Measurements from ENCODE around the gene HAGHL.

The HAGHL gene

GRCh38 chr16:695355-696089, 31.4 kb upstream of the HAGHL start (continued):
- TF ChIP-seq, protein P1, sequence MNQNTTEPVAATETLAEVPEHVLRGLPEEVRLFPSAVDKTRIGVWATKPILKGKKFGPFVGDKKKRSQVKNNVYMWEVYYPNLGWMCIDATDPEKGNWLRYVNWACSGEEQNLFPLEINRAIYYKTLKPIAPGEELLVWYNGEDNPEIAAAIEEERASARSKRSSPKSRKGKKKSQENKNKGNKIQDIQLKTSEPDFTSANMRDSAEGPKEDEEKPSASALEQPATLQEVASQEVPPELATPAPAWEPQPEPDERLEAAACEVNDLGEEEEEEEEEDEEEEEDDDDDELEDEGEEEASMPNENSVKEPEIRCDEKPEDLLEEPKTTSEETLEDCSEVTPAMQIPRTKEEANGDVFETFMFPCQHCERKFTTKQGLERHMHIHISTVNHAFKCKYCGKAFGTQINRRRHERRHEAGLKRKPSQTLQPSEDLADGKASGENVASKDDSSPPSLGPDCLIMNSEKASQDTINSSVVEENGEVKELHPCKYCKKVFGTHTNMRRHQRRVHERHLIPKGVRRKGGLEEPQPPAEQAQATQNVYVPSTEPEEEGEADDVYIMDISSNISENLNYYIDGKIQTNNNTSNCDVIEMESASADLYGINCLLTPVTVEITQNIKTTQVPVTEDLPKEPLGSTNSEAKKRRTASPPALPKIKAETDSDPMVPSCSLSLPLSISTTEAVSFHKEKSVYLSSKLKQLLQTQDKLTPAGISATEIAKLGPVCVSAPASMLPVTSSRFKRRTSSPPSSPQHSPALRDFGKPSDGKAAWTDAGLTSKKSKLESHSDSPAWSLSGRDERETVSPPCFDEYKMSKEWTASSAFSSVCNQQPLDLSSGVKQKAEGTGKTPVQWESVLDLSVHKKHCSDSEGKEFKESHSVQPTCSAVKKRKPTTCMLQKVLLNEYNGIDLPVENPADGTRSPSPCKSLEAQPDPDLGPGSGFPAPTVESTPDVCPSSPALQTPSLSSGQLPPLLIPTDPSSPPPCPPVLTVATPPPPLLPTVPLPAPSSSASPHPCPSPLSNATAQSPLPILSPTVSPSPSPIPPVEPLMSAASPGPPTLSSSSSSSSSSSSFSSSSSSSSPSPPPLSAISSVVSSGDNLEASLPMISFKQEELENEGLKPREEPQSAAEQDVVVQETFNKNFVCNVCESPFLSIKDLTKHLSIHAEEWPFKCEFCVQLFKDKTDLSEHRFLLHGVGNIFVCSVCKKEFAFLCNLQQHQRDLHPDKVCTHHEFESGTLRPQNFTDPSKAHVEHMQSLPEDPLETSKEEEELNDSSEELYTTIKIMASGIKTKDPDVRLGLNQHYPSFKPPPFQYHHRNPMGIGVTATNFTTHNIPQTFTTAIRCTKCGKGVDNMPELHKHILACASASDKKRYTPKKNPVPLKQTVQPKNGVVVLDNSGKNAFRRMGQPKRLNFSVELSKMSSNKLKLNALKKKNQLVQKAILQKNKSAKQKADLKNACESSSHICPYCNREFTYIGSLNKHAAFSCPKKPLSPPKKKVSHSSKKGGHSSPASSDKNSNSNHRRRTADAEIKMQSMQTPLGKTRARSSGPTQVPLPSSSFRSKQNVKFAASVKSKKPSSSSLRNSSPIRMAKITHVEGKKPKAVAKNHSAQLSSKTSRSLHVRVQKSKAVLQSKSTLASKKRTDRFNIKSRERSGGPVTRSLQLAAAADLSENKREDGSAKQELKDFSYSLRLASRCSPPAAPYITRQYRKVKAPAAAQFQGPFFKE (tag by site-specific recombination; IDR thresholded peaks at IDR 0.05; ENCODE audit: borderline replicate concordance): 0 out of 2 replicates have a peak, but pooled peaks have one; percentile 73
- TF ChIP-seq, protein P2, sequence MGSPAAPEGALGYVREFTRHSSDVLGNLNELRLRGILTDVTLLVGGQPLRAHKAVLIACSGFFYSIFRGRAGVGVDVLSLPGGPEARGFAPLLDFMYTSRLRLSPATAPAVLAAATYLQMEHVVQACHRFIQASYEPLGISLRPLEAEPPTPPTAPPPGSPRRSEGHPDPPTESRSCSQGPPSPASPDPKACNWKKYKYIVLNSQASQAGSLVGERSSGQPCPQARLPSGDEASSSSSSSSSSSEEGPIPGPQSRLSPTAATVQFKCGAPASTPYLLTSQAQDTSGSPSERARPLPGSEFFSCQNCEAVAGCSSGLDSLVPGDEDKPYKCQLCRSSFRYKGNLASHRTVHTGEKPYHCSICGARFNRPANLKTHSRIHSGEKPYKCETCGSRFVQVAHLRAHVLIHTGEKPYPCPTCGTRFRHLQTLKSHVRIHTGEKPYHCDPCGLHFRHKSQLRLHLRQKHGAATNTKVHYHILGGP (tag by site-specific recombination; IDR thresholded peaks at IDR 0.05): no peak
- peak; percentile 74 for TF ChIP-seq SCRT2 (tag by site-specific recombination; IDR thresholded peaks at IDR 0.05)
- no peak for TF ChIP-seq ZNF157 (tag by site-specific recombination; IDR thresholded peaks at IDR 0.05)
- TF ChIP-seq, protein P3, sequence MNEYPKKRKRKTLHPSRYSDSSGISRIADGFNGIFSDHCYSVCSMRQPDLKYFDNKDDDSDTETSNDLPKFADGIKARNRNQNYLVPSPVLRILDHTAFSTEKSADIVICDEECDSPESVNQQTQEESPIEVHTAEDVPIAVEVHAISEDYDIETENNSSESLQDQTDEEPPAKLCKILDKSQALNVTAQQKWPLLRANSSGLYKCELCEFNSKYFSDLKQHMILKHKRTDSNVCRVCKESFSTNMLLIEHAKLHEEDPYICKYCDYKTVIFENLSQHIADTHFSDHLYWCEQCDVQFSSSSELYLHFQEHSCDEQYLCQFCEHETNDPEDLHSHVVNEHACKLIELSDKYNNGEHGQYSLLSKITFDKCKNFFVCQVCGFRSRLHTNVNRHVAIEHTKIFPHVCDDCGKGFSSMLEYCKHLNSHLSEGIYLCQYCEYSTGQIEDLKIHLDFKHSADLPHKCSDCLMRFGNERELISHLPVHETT (tag by site-specific recombination; IDR thresholded peaks at IDR 0.05): no peak
- 0 out of 2 replicates have a peak, but pooled peaks have one; percentile 17 for TF ChIP-seq KLF16 (tag by site-specific recombination; IDR thresholded peaks at IDR 0.05)
- peak; percentile 92 for TF ChIP-seq ZBTB26 (tag by site-specific recombination; optimal IDR thresholded peaks at IDR 0.05)
- TF ChIP-seq, protein P4, sequence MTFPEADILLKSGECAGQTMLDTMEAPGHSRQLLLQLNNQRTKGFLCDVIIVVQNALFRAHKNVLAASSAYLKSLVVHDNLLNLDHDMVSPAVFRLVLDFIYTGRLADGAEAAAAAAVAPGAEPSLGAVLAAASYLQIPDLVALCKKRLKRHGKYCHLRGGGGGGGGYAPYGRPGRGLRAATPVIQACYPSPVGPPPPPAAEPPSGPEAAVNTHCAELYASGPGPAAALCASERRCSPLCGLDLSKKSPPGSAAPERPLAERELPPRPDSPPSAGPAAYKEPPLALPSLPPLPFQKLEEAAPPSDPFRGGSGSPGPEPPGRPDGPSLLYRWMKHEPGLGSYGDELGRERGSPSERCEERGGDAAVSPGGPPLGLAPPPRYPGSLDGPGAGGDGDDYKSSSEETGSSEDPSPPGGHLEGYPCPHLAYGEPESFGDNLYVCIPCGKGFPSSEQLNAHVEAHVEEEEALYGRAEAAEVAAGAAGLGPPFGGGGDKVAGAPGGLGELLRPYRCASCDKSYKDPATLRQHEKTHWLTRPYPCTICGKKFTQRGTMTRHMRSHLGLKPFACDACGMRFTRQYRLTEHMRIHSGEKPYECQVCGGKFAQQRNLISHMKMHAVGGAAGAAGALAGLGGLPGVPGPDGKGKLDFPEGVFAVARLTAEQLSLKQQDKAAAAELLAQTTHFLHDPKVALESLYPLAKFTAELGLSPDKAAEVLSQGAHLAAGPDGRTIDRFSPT (tag by site-specific recombination; IDR thresholded peaks at IDR 0.05): peak; percentile 46; the same call in 1 of the 2 replicates
- TF ChIP-seq ZBTB21 (tag by site-specific recombination; IDR thresholded peaks at IDR 0.05): no peak
- TF ChIP-seq, protein P5, sequence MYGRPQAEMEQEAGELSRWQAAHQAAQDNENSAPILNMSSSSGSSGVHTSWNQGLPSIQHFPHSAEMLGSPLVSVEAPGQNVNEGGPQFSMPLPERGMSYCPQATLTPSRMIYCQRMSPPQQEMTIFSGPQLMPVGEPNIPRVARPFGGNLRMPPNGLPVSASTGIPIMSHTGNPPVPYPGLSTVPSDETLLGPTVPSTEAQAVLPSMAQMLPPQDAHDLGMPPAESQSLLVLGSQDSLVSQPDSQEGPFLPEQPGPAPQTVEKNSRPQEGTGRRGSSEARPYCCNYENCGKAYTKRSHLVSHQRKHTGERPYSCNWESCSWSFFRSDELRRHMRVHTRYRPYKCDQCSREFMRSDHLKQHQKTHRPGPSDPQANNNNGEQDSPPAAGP (tag by site-specific recombination; IDR thresholded peaks at IDR 0.05): peak; percentile 75
- TF ChIP-seq, protein P6, sequence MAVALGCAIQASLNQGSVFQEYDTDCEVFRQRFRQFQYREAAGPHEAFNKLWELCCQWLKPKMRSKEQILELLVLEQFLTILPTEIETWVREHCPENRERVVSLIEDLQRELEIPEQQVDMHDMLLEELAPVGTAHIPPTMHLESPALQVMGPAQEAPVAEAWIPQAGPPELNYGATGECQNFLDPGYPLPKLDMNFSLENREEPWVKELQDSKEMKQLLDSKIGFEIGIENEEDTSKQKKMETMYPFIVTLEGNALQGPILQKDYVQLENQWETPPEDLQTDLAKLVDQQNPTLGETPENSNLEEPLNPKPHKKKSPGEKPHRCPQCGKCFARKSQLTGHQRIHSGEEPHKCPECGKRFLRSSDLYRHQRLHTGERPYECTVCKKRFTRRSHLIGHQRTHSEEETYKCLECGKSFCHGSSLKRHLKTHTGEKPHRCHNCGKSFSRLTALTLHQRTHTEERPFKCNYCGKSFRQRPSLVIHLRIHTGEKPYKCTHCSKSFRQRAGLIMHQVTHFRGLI (tag by site-specific recombination; IDR thresholded peaks at IDR 0.05): peak; percentile 87
- TF ChIP-seq ZNF785 (tag by site-specific recombination; IDR thresholded peaks at IDR 0.05): peak; percentile 35; the same call in 1 of the 2 replicates

Measured in HEK293 (cell line).